T-cell (primary cell): ENCODE data around the gene SMG6. TPM values are rescaled to one million over a fixed set of nuclear protein-coding genes. Genes with fewer than 3 reads are reported as not detected.
A peak's percentile ranks its signal among the peaks of the same experiment; 100 is the strongest.

ENCODE experiments used
- ATAC-seq, 4 experiments: fragments of 200-7000 bp in 3 of 4; fragments of 150-1000 bp in 1 of 4; cut with Tn5 transposase; replicated peaks in 1 of 4; 1 replicate in 3 of 4; 2 replicates in 1 of 4; pipeline ENCODE4 v1.10.0; 2021; ENCODE audit warnings: moderate library complexity in 3 of 4, mild to moderate bottlenecking in 2 of 4, moderate number of reproducible peaks in 1 of 4
- CTCF ChIA-PET, 2 donors: fragments of 300-600 bp; sonication (Branson Sonifier 250); formaldehyde crosslinking; loops; one replicate each; lab custom pipeline; 2022; ENCODE audit warnings: antibody characterized with exemption in 2 of 2; lab: Charles Lee
- POLR2A ChIA-PET, 2 donors: fragments of 300-600 bp; sonication (Branson Sonifier 250); formaldehyde crosslinking; loops; one replicate each; lab custom pipeline; 2022; ENCODE audit warnings: antibody characterized with exemption in 2 of 2; lab: Charles Lee
- DNase-seq, 35 experiments: peaks; one replicate each; pipeline versions ENCODE4 v3.0.0 to v3.0.0-alpha.2; 2013 to 2023
- H3K27ac ChIP-seq: one replicate; pipeline ENCODE4 v1.5.1; 2013; ENCODE audit warnings: low read length
- H3K27me3 ChIP-seq, 2 experiments: replicated peaks in 1 of 2; 1 replicate in 1 of 2; 2 replicates in 1 of 2; pipeline versions ENCODE4 v1.6.1 to v1.7.0; 2013; ENCODE audit warnings: low read length in 1 of 2, mixed read lengths in 1 of 2; ENCODE audit not compliant: control insufficient read depth in 2 of 2, insufficient read depth in 2 of 2; ENCODE audit errors: extremely low read depth in 1 of 2
- H3K36me3 ChIP-seq, 2 donors: 1 replicate in 1 of 2; 2 replicates in 1 of 2; pipeline versions ENCODE4 v1.6.1 to v1.7.0; 2013; ENCODE audit warnings: low read length in 1 of 2; ENCODE audit not compliant: control insufficient read depth in 2 of 2, insufficient read depth in 1 of 2; ENCODE audit errors: extremely low read depth in 1 of 2
- H3K4me1 ChIP-seq, 2 experiments: 1 replicate in 1 of 2; 2 replicates in 1 of 2; pipeline versions ENCODE4 v1.6.1 to v1.7.0; 2013; ENCODE audit warnings: low read length in 2 of 2, mixed read lengths in 1 of 2; ENCODE audit not compliant: insufficient read depth in 2 of 2, control insufficient read depth in 1 of 2; ENCODE audit errors: extremely low read depth in 1 of 2
- H3K4me3 ChIP-seq, 2 donors: 1 replicate in 1 of 2; 2 replicates in 1 of 2; pipeline versions ENCODE4 v1.5.1 to v1.7.0; 2013; ENCODE audit warnings: mild to moderate bottlenecking in 2 of 2, low read length in 1 of 2, moderate library complexity in 1 of 2; ENCODE audit not compliant: control insufficient read depth in 1 of 2; ENCODE audit errors: extremely low read depth in 1 of 2
- H3K9me3 ChIP-seq: 2 replicates; pipeline ENCODE4 v1.7.0; 2013
- H3K27ac Mint-ChIP-seq, 2 donors: one replicate each; pipeline ENCODE4 v1.8.0; 2020 to 2021; ENCODE audit warnings: mild to moderate bottlenecking in 2 of 2, mixed read lengths in 2 of 2
- H3K27me3 Mint-ChIP-seq, 2 donors: one replicate each; pipeline ENCODE4 v1.8.0; 2021 to 2022; ENCODE audit warnings: mixed read lengths in 2 of 2
- H3K36me3 Mint-ChIP-seq: one replicate; pipeline ENCODE4 v1.8.0; 2021; ENCODE audit warnings: mixed read lengths
- H3K4me1 Mint-ChIP-seq, 3 donors: one replicate each; pipeline ENCODE4 v1.8.0; 2020 to 2022; ENCODE audit warnings: mixed read lengths in 3 of 3, mild to moderate bottlenecking in 1 of 3
- H3K4me3 Mint-ChIP-seq, 3 donors: one replicate each; pipeline ENCODE4 v1.8.0; 2020 to 2022; ENCODE audit warnings: mild to moderate bottlenecking in 3 of 3, mixed read lengths in 3 of 3, moderate library complexity in 3 of 3
- H3K9me3 Mint-ChIP-seq, 3 donors: one replicate each; pipeline ENCODE4 v1.8.0; 2020 to 2022; ENCODE audit warnings: mixed read lengths in 3 of 3
- WGBS: methylation state at CpG from one replicate; pipeline ENCODE4 v1.1.5; 2013; ENCODE audit warnings: missing lambda C conversion rate; ENCODE audit not compliant: insufficient coverage; 5-methylcytosine and 5-hydroxymethylcytosine counted together
- total RNA-seq, 35 experiments: library from RNA in 6 of 35; stranded (reverse) in 6 of 35; fragments of 120-200 nt in 1 of 35; gene quantifications; one replicate each; pipeline versions ENCODE4 v1.2.1 to v1.2.4 and lab custom pipeline; 2013 to 2026

SMG6 gene
- total RNA-seq, 5 donors from 2014 or later (not counting 1 experiment from before 2014, with no cell fraction given): 42.7 to 55.4 (median 45.9) TPM

GRCh38 chr17:2215616-2216364, 87.8 kb downstream of the SMG6 start:
- Mint-ChIP-seq H3K27ac (peak overlapping the region; percentile 93 to 97), H3K36me3 (peaks cover 5% of the 10 kb centered on the region), H3K4me3 (peak overlapping the region; percentile 50 to 72 (median 68)), H3K4me1 (peaks cover 53 to 61% (median 60%) of the 10 kb centered on the region in 3 donors), H3K9me3 (no peaks in the 10 kb centered on the region), H3K27me3 (no peaks in the 10 kb centered on the region)
- H3K4me1 ChIP-seq: peaks cover 33 to 46% of the 10 kb centered on the region in 2 experiments
- H3K4me3 ChIP-seq: peak overlapping the region; percentile 33 to 36
- H3K27me3 ChIP-seq: no peaks in the 10 kb centered on the region
- ATAC-seq (peak; percentile 97 to 98 (median 98)), DNase-seq (peak; percentile 48 to 85 (median 68))
- ChIA-PET CTCF (no interaction called here), POLR2A (interaction anchor here in 1 of 2 donors (0.6 kb wide), 1 partner anchor 184 kb away, joined by 3 read pairs; no protein-coding TSS in a partner anchor)
- H3K27ac ChIP-seq: peak overlapping the region; percentile 96
- no peaks in the 10 kb centered on the region for H3K9me3 ChIP-seq
- no peaks in the 10 kb centered on the region for H3K36me3 ChIP-seq
- 3% methylated on average over 7 of the region's 18 CpGs for WGBS

- Mint-ChIP-seq H3K9me3 (no peaks in the 10 kb centered on the region), H3K27ac (peak overlapping the region; percentile 93 to 97), H3K36me3 (peaks cover 8% of the 10 kb centered on the region), H3K4me3 (peak overlapping the region; percentile 50 to 72 (median 68)), H3K4me1 (peaks cover 60 to 65% (median 64%) of the 10 kb centered on the region in 3 donors), H3K27me3 (no peaks in the 10 kb centered on the region)
- H3K4me1 ChIP-seq: peaks cover 33 to 46% of the 10 kb centered on the region in 2 experiments
- DNase-seq (peak in 5 of 35 experiments; percentile 2 to 26 (median 13)), ATAC-seq (no peak)
- ChIA-PET CTCF (interaction anchor here in 1 of 2 donors (1.0 to 2.1 kb wide), 2 partner anchors 9 to 30 kb away, joined by 3 to 7 read pairs; no protein-coding TSS in a partner anchor), POLR2A (no interaction called here)
- H3K36me3 ChIP-seq: no peaks in the 10 kb centered on the region
- WGBS: 0% methylated on average over 1 of the region's 11 CpGs
- H3K27me3 ChIP-seq: no peaks in the 10 kb centered on the region
- no peaks in the 10 kb centered on the region for H3K9me3 ChIP-seq
- peak overlapping the region; percentile 25 to 33 for H3K4me3 ChIP-seq
- H3K27ac ChIP-seq: peak overlapping the region; percentile 96
These were observed 88.5 kb downstream of the SMG6 start for GRCh38 chr17:2214929-2215615.

- Histone ChIP-seq H3K27me3 (no peaks in the 10 kb centered on the region), H3K4me1 (peaks cover 33 to 46% of the 10 kb centered on the region in 2 experiments), H3K4me3 (no peak overlapping the region), H3K36me3 (no peaks in the 10 kb centered on the region), H3K9me3 (no peaks in the 10 kb centered on the region), H3K27ac (peak overlapping the region; percentile 96)
- 88% methylated on average over 11 of the region's 17 CpGs for WGBS
- ChIA-PET POLR2A (interaction anchor here (0.7 to 1.3 kb wide), 3 partner anchors 9 to 48 kb away, joined by 3 read pairs; no protein-coding TSS in a partner anchor), CTCF (interaction anchor here in 1 of 2 donors (1.0 to 2.1 kb wide), 3 partner anchors 9 to 31 kb away, joined by 3 to 7 read pairs (median 3); no protein-coding TSS in a partner anchor)
- DNase-seq (no peak), ATAC-seq (no peak)
- peak overlapping the region in 2 of 3 donors; percentile 50 to 72 for H3K4me3 Mint-ChIP-seq
- H3K27ac Mint-ChIP-seq: peak overlapping the region; percentile 93 to 97
- H3K27me3 Mint-ChIP-seq: no peaks in the 10 kb centered on the region
- H3K36me3 Mint-ChIP-seq: peaks cover 8% of the 10 kb centered on the region
- H3K4me1 Mint-ChIP-seq: peaks cover 61 to 66% (median 65%) of the 10 kb centered on the region in 3 donors
- H3K9me3 Mint-ChIP-seq: no peaks in the 10 kb centered on the region
These were observed 89.3 kb downstream of the SMG6 start for GRCh38 chr17:2214047-2214928.

GRCh38 chr17:2213291-2213960, 90.2 kb downstream of the SMG6 start:
- H3K9me3 Mint-ChIP-seq: no peaks in the 10 kb centered on the region
- H3K36me3 Mint-ChIP-seq: peaks cover 4% of the 10 kb centered on the region
- no peak overlapping the region for H3K4me3 ChIP-seq
- no peaks in the 10 kb centered on the region for H3K36me3 ChIP-seq
- peaks cover 33 to 46% of the 10 kb centered on the region in 2 experiments for H3K4me1 ChIP-seq
- WGBS: 89% methylated on average over 10 of the region's 11 CpGs
- H3K4me3 Mint-ChIP-seq: peak overlapping the region in 1 of 3 donors; percentile 50
- CTCF ChIA-PET: interaction anchor here in 1 of 2 donors (1.0 to 2.1 kb wide), 2 partner anchors 11 to 31 kb away, joined by 3 to 7 read pairs; no protein-coding TSS in a partner anchor
- H3K9me3 ChIP-seq: no peaks in the 10 kb centered on the region
- no peak for DNase-seq
- no peaks in the 10 kb centered on the region for H3K27me3 ChIP-seq
- POLR2A ChIA-PET: interaction anchor here (0.7 to 1.3 kb wide), 3 partner anchors 10 to 49 kb away, joined by 3 read pairs; no protein-coding TSS in a partner anchor
- ATAC-seq: no peak
- peak overlapping the region; percentile 96 for H3K27ac ChIP-seq
- no peaks in the 10 kb centered on the region for H3K27me3 Mint-ChIP-seq
- peaks cover 61 to 66% (median 63%) of the 10 kb centered on the region in 3 donors for H3K4me1 Mint-ChIP-seq
- peak overlapping the region; percentile 93 to 97 for H3K27ac Mint-ChIP-seq

- Mint-ChIP-seq H3K4me1 (peaks cover 59 to 62% (median 62%) of the 10 kb centered on the region in 3 donors), H3K27ac (peak overlapping the region; percentile 93 to 97), H3K36me3 (peaks cover 3% of the 10 kb centered on the region), H3K4me3 (peak overlapping the region in 1 of 3 donors; percentile 50), H3K27me3 (no peaks in the 10 kb centered on the region), H3K9me3 (no peaks in the 10 kb centered on the region)
- CTCF ChIA-PET: interaction anchor here in 1 of 2 donors (0.6 kb wide), 1 partner anchor 232 kb away, joined by 4 read pairs; no protein-coding TSS in a partner anchor
- POLR2A ChIA-PET: interaction anchor here in 1 of 2 donors (1.3 kb wide), 1 partner anchor 50 kb away, joined by 3 read pairs; no protein-coding TSS in a partner anchor
- ATAC-seq: no peak
- Histone ChIP-seq H3K9me3 (no peaks in the 10 kb centered on the region), H3K27ac (peak overlapping the region; percentile 96), H3K4me1 (peaks cover 33 to 46% of the 10 kb centered on the region in 2 experiments), H3K27me3 (no peaks in the 10 kb centered on the region), H3K4me3 (no peak overlapping the region), H3K36me3 (no peaks in the 10 kb centered on the region)
- no peak for DNase-seq
- 78% methylated on average over 9 of the region's 10 CpGs for WGBS
These were observed 91.1 kb downstream of the SMG6 start for GRCh38 chr17:2212400-2212981.
